IMR-90 (cell line): ENCODE data around the gene REPIN1. TPM values are rescaled to one million over a fixed set of nuclear protein-coding genes. Genes with fewer than 3 reads are reported as not detected.

Experiments used
- ATAC-seq: fragments of 200-7000 bp; cut with Tn5 transposase; 2 replicates; pipeline ENCODE4 v1.9.1; 2020; ENCODE audit warnings: low read depth, mild to moderate bottlenecking, moderate library complexity
- BruUV-seq: library from RNA; stranded (reverse); fragments of 400-500 nt; replicated peaks from 2 replicates; lab custom pipeline; 2021; lab: Mats Ljungman, UMichigan
- CTCF ChIA-PET: fragments of 300-600 bp; formaldehyde crosslinking; extraction: SDS; loops from one replicate; lab custom pipeline; 2021; ENCODE audit warnings: antibody characterized with exemption; lab: Yijun Ruan, JAX
- POLR2A ChIA-PET: fragments of 300-600 bp; sonication (Branson Sonifier 250); formaldehyde crosslinking; loops from one replicate; lab custom pipeline; 2022; ENCODE audit warnings: antibody characterized with exemption; ENCODE audit not compliant: unreplicated experiment; lab: Charles Lee
- DNase-seq: peaks from one replicate; pipeline ENCODE4 v3.0.0; 2013
- H2AFZ ChIP-seq: replicated peaks from 2 replicates; pipeline ENCODE3; 2013; ENCODE audit warnings: low read length, mild to moderate bottlenecking; ENCODE audit not compliant: poor library complexity
- H2AK5ac ChIP-seq: 2 replicates; pipeline ENCODE4 v1.6.1; 2013; ENCODE audit warnings: low read depth, low read length, inconsistent platforms
- H2AK9ac ChIP-seq: replicated peaks from 2 replicates; pipeline ENCODE3; 2013; ENCODE audit warnings: mild to moderate bottlenecking, low read depth, low read length, moderate library complexity; ENCODE audit not compliant: poor library complexity
- H2BK120ac ChIP-seq: 2 replicates; pipeline ENCODE4 v1.6.1; 2013; ENCODE audit warnings: low read depth, low read length, inconsistent platforms
- H2BK15ac ChIP-seq: 3 replicates; pipeline ENCODE4 v1.6.1; 2013; ENCODE audit warnings: low read depth, low read length, inconsistent platforms
- H2BK20ac ChIP-seq: 2 replicates; pipeline ENCODE4 v1.6.1; 2013; ENCODE audit warnings: low read depth, mild to moderate bottlenecking, inconsistent platforms, low read length, moderate library complexity
- H2BK5ac ChIP-seq: 2 replicates; pipeline ENCODE4 v1.6.1; 2013; ENCODE audit warnings: mild to moderate bottlenecking, low read depth, low read length, inconsistent platforms; ENCODE audit not compliant: poor library complexity, severe bottlenecking
- H3K14ac ChIP-seq: replicated peaks from 2 replicates; pipeline ENCODE4 v1.6.1; 2013; ENCODE audit warnings: low read depth, low read length, inconsistent platforms
- H3K18ac ChIP-seq: 2 replicates; pipeline ENCODE4 v1.6.1; 2013; ENCODE audit warnings: low read depth, low read length, control low read depth
- H3K23ac ChIP-seq: 2 replicates; pipeline ENCODE4 v1.6.1; 2013; ENCODE audit warnings: low read depth, low read length, inconsistent platforms
- H3K27ac ChIP-seq: 2 replicates; pipeline ENCODE4 v1.5.1; 2013; ENCODE audit warnings: mild to moderate bottlenecking, control low read depth, low read length; ENCODE audit not compliant: insufficient read depth
- H3K27me3 ChIP-seq: 2 replicates; pipeline ENCODE4 v1.6.1; 2013; ENCODE audit warnings: low read length; ENCODE audit not compliant: control insufficient read depth, insufficient read depth
- H3K36me3 ChIP-seq: 2 replicates; pipeline ENCODE4 v1.6.1; 2013; ENCODE audit warnings: low read length, mixed read lengths; ENCODE audit not compliant: control insufficient read depth, insufficient read depth
- H3K4ac ChIP-seq: 2 replicates; pipeline ENCODE4 v1.6.1; 2013; ENCODE audit warnings: low read depth, low read length, inconsistent platforms
- H3K4me1 ChIP-seq: 2 replicates; pipeline ENCODE4 v1.6.1; 2013; ENCODE audit warnings: low read length, mixed read lengths; ENCODE audit not compliant: control insufficient read depth, insufficient read depth
- H3K4me2 ChIP-seq: 2 replicates; pipeline ENCODE4 v1.6.1; 2013; ENCODE audit warnings: low read depth, mild to moderate bottlenecking, control low read depth, low read length, moderate library complexity
- H3K4me3 ChIP-seq: 2 replicates; pipeline ENCODE4 v1.5.1; 2013; ENCODE audit warnings: low read depth, mild to moderate bottlenecking, control low read depth, low read length, moderate library complexity; ENCODE audit not compliant: insufficient read depth
- H3K56ac ChIP-seq: 2 replicates; pipeline ENCODE4 v1.6.1; 2013; ENCODE audit warnings: low read length, inconsistent platforms; ENCODE audit not compliant: insufficient read depth; ENCODE audit errors: extremely low read depth
- H3K79me1 ChIP-seq, 2 experiments: 2 replicates each; pipeline ENCODE4 v1.6.1; 2013; ENCODE audit warnings: low read length in 2 of 2, inconsistent platforms in 1 of 2, low read depth in 1 of 2
- H3K9ac ChIP-seq: 2 replicates; pipeline ENCODE4 v1.6.1; 2013; ENCODE audit warnings: low read depth, low read length, control low read depth
- H3K9me1 ChIP-seq: 2 replicates; pipeline ENCODE4 v1.6.1; 2013; ENCODE audit warnings: low read length, inconsistent platforms; ENCODE audit not compliant: insufficient read depth
- H3K9me3 ChIP-seq: 2 replicates; pipeline ENCODE4 v1.6.1; 2013; ENCODE audit warnings: low read length; ENCODE audit not compliant: control insufficient read depth, insufficient read depth
- H4K20me1 ChIP-seq: 2 replicates; pipeline ENCODE4 v1.6.1; 2013; ENCODE audit warnings: low read length, inconsistent platforms; ENCODE audit not compliant: insufficient read depth
- H4K5ac ChIP-seq: 2 replicates; pipeline ENCODE4 v1.6.1; 2013; ENCODE audit warnings: mild to moderate bottlenecking, low read depth, low read length, control low read depth
- H4K8ac ChIP-seq, 2 experiments: 2 replicates each; pipeline ENCODE4 v1.6.1; 2013; ENCODE audit warnings: low read depth in 2 of 2, low read length in 2 of 2, control low read depth in 1 of 2, inconsistent platforms in 1 of 2
- H4K91ac ChIP-seq: 2 replicates; pipeline ENCODE4 v1.6.1; 2013; ENCODE audit warnings: low read depth, low read length, inconsistent platforms; ENCODE audit not compliant: insufficient read depth
- MAFK ChIP-seq: IDR thresholded peaks from 2 replicates; pipeline ENCODE4 v1.6.1; 2012; ENCODE audit warnings: low read depth, low read length, improper control_type of control experiment
- MAZ ChIP-seq: IDR thresholded peaks from 2 replicates; pipeline ENCODE4 v1.6.1; 2012; ENCODE audit warnings: low read depth, mild to moderate bottlenecking, low read length, improper control_type of control experiment, moderate library complexity, borderline replicate concordance
- MXI1 ChIP-seq: IDR thresholded peaks from 2 replicates; pipeline ENCODE4 v1.6.1; 2012; ENCODE audit warnings: low read depth, mild to moderate bottlenecking, low read length, moderate library complexity, borderline replicate concordance
- POLR2A ChIP-seq: IDR thresholded peaks from 2 replicates; pipeline ENCODE4 v1.6.1; 2012; ENCODE audit warnings: mild to moderate bottlenecking, low read depth, low read length
- RCOR1 ChIP-seq: IDR thresholded peaks from 2 replicates; pipeline ENCODE4 v1.6.1; 2012; ENCODE audit warnings: mild to moderate bottlenecking, low read length, improper control_type of control experiment; ENCODE audit not compliant: insufficient replicate concordance
- RFX5 ChIP-seq: IDR thresholded peaks from 2 replicates; pipeline ENCODE4 v1.8.0; 2012; ENCODE audit warnings: low read depth, mild to moderate bottlenecking, low read length, moderate library complexity
- WGBS, 2 experiments: methylation state at CpG; one replicate each; pipeline versions ENCODE4 v1.1.5 to v1.1.7; 2013; ENCODE audit warnings: missing lambda C conversion rate in 2 of 2; ENCODE audit not compliant: insufficient read length in 1 of 2; ENCODE audit errors: extremely low coverage in 2 of 2; 5-methylcytosine and 5-hydroxymethylcytosine counted together
- dilution Hi-C: fragments of 300-500 bp; cut with HindIII; formaldehyde crosslinking; loops from one replicate; pipeline ENCODE4 v1.14.3; 2018; ENCODE audit warnings: low sequenced_read_pairs; ENCODE audit not compliant: unreplicated experiment
- in situ Hi-C: fragments of 300-500 bp; cut with MboI; formaldehyde crosslinking; loops from 3 replicates; pipeline ENCODE4 v1.14.3; 2019; ENCODE audit warnings: low sequenced_read_pairs, inconsistent platforms, mixed read lengths
- intact Hi-C: fragments of 100-400 bp; cut with micrococcal nuclease; formaldehyde crosslinking; loops from 2 replicates; pipeline ENCODE4 v1.10.0; 2022
- polyA plus RNA-seq, 3 experiments: library from polyadenylated mRNA; depleted of rRNA; stranded (reverse); fragments of >200 nt; gene quantifications; 2 replicates each; pipeline ENCODE4 v1.2.3, GENCODE V29; 2012; ENCODE audit warnings: low replicate concordance in 1 of 3
- total RNA-seq: library from RNA; depleted of rRNA; stranded (reverse); fragments of >200 nt; gene quantifications from 2 replicates; pipeline ENCODE4 v1.2.3, GENCODE V29; 2012

The REPIN1 gene
- total and polyA plus RNA-seq, 2 of the 4 experiments (the other 2 are of a cell fraction): 19.4 to 50.6 TPM

DNA sequence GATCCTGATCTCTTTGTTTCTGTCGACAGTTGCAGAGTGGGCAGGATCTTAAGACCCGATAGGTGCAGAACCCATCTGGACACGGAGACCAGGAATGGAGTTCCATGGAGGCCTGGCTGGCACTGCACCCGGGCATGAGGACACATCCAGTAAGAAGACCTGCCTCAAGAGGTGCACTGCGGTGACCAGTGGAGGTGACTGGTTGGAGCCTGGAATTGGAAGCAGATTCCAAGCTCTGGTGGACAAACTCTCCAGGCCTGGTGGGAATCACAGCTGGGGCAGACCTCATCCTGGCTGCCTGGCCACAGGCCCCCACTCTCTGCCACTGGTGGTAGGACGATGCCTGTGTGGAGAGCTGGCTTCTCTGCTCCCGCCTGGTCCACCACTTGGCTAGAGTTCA, 41.5 kb downstream of the REPIN1 start (continued):
- TF ChIP-seq MAFK: no peak
- no peak for TF ChIP-seq MXI1
- TF ChIP-seq RCOR1: no peak

DNA sequence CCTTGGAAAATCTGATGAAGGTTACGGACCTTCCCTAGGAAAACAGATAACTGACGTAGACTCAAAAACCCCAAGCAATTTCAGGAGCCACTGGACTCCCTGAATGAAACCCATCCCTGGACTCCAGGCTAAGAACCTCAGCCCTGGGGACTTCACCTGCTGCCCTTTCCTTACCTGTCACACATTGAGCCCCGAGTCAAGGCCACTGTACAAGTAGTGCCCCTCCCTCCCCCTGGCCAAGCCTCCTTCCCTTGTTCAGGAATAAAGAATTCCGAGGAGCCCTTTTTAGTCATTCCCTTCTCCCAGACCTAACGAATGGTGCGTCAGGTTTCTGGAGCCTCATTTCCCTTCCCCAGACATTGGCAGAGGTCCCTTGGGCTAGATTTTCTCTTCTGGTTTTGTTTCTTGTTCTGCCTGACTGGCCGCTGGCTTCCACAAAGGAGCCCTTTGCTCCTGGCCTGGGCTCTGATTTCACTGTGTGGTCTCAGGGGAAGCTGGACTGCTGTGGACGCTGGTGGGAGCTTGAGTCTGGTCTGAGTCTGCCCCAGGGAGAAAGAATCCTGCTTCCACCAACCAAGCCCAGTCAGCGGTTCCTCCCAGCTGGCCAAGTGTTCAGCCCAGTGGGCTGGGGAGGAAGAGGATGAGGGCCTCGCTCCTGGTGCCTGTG, 42.2 kb downstream of the REPIN1 start:
- Histone ChIP-seq H3K9ac (no peak overlapping the region), H2AFZ (no peak overlapping the region), H2BK120ac (no peak overlapping the region), H3K56ac (no peak overlapping the region), H4K91ac (no peak overlapping the region), H2AK9ac (no peak overlapping the region), H2BK5ac (no peak overlapping the region), H3K9me3 (no peaks in the 10 kb centered on the region), H3K4me3 (no peak overlapping the region), H3K79me1 (peaks cover 0 to 13% of the 10 kb centered on the region in 2 experiments; a peak in 3 of 4 replicates), H3K18ac (no peak overlapping the region), H4K5ac (no peak overlapping the region), H3K4ac (no peak overlapping the region), H3K23ac (no peak overlapping the region), H4K20me1 (no peaks in the 10 kb centered on the region; the same call in 1 of the 2 replicates), H2AK5ac (no peak overlapping the region), H3K27ac (no peak overlapping the region), H2BK15ac (no peak overlapping the region), H3K4me2 (no peak overlapping the region), H3K14ac (no peak overlapping the region), H3K4me1 (peaks cover 10% of the 10 kb centered on the region), H4K8ac (no peak overlapping the region), H3K36me3 (no peaks in the 10 kb centered on the region; the same call in 1 of the 2 replicates), H2BK20ac (no peak overlapping the region), H3K9me1 (peaks cover 13% of the 10 kb centered on the region), H3K27me3 (no peaks in the 10 kb centered on the region)
- dilution Hi-C loops (no loop called here), in situ Hi-C loops (loop anchor here (25.0 kb wide), 2 partner anchors 549 to 576 kb away; partner anchors contain the start of genes ATP6V0E2, KCNH2 and NOS3), intact Hi-C loops (no loop called here)
- ChIA-PET CTCF (no interaction called here), POLR2A (no interaction called here)
- 100% methylated on average over 1 of the region's 10 CpGs; no CpG with 5 or more reads in 1 of the 2 experiments for WGBS, 2 experiments
- DNase-seq (no peak), ATAC-seq (no peak)
- no peak for TF ChIP-seq MAZ
- no peak for TF ChIP-seq RCOR1
- no peak for TF ChIP-seq POLR2A
- TF ChIP-seq RFX5: no peak
- BruUV-seq: no TSS peak
